Measurements from ENCODE around the gene CTSA. TPM values are rescaled to one million over a fixed set of nuclear protein-coding genes. Genes with fewer than 3 reads are reported as not detected.

CTSA gene
- total RNA-seq, 2 experiments from 2014 or later = 34.5 to 40.2 TPM

DNA sequence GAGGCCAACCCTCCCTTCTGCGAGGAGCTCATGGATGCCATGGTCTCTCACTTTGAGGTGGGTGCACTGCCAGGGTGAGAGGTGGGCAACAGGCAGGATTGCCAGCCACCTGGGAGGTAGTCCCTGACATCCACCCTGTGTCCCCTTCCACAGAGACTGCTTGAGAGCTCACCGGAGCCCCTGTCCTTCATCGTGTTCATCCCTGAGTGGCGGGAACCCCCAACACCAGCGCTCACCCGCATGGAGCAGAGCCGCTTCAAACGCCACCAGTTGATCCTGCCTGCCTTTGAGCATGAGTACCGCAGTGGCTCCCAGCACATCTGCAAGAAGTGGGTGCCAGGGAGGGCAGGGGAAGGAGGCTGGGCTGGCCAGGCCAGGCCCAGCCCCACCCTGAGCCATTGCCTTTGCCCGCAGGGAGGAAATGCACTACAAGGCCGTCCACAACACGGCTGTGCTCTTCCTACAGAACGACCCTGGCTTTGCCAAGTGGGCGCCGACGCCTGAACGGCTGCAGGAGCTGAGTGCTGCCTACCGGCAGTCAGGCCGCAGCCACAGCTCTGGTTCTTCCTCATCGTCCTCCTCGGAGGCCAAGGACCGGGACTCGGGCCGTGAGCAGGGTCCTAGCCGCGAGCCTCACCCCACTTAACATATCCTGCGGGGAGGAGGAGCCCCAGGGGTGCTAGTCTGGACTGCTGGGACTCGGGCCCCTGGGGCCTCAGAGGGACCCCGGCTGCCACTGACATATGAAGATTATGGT lies 56.2 kb downstream of the CTSA start:
- ChIA-PET CTCF (interaction anchor here (1.1 to 6.6 kb wide), 2 partner anchors 11 to 22 kb away, joined by 3 to 40 read pairs; no protein-coding TSS in a partner anchor), POLR2A (interaction anchor here (0.9 to 12.9 kb wide), 10 partner anchors 10 to 152 kb away, joined by 3 to 119 read pairs (median 4); partner anchors contain the start of genes PCIF1 and ZNF335)
- TF ChIP-seq, protein P1, sequence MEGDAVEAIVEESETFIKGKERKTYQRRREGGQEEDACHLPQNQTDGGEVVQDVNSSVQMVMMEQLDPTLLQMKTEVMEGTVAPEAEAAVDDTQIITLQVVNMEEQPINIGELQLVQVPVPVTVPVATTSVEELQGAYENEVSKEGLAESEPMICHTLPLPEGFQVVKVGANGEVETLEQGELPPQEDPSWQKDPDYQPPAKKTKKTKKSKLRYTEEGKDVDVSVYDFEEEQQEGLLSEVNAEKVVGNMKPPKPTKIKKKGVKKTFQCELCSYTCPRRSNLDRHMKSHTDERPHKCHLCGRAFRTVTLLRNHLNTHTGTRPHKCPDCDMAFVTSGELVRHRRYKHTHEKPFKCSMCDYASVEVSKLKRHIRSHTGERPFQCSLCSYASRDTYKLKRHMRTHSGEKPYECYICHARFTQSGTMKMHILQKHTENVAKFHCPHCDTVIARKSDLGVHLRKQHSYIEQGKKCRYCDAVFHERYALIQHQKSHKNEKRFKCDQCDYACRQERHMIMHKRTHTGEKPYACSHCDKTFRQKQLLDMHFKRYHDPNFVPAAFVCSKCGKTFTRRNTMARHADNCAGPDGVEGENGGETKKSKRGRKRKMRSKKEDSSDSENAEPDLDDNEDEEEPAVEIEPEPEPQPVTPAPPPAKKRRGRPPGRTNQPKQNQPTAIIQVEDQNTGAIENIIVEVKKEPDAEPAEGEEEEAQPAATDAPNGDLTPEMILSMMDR (IDR thresholded peaks at IDR 0.05) = no peak
- Mint-ChIP-seq H3K9me3 (no peaks in the 10 kb centered on the region), H3K4me1 (ENCODE audit: low read depth) (peaks cover 19% of the 10 kb centered on the region), H3K4me3 (no peak overlapping the region), H3K36me3 (ENCODE audit: low read depth) (peaks cover 45% of the 10 kb centered on the region), H3K27ac (peak overlapping the region; percentile 65), H3K27me3 (no peaks in the 10 kb centered on the region)
- intact Hi-C loops (cut with micrococcal nuclease) = no loop called here
- ATAC-seq = no peak
- DNase-seq = no peak

DNA sequence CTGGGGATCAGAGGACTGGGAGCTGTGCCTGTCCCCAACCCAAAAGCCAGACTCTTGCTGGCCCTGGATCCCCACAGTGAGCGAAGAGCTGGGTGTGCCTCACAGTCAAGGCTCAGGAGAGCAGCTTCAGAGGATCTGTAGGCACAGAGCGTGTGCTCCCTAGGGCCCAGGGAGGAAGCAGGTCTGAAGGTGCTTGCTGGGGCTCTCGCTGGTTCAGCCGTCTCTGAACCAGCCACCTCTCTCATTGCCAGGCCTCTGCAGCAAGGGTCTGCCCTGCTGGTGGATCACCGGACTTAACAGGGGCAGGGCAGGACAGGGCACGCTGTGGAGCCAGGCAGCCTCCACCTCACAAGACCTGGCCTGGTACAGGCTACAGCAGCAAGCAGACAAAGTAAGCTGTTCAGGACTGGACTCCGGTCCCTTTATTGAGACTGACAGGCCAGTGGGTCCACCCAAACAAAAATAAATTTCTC lies 57.2 kb downstream of the CTSA start:
- no peak for DNase-seq
- POLR2A ChIA-PET = interaction anchor here (0.9 to 12.9 kb wide), 7 partner anchors 10 to 63 kb away, joined by 3 to 119 read pairs (median 12); partner anchors contain the start of gene PCIF1
- TF ChIP-seq, protein P1 (IDR thresholded peaks at IDR 0.05) = no peak
- Mint-ChIP-seq H3K4me1 (ENCODE audit: low read depth) (peaks cover 19% of the 10 kb centered on the region), H3K36me3 (ENCODE audit: low read depth) (peaks cover 40% of the 10 kb centered on the region), H3K4me3 (no peak overlapping the region), H3K9me3 (no peaks in the 10 kb centered on the region), H3K27ac (peak overlapping the region; percentile 38), H3K27me3 (no peaks in the 10 kb centered on the region)
- no peak for ATAC-seq
- CTCF ChIA-PET = interaction anchor here (1.1 to 6.6 kb wide), 2 partner anchors 9 to 21 kb away, joined by 3 to 40 read pairs; no protein-coding TSS in a partner anchor
- intact Hi-C loops (cut with micrococcal nuclease) = no loop called here

Other genes starting within 250 kb of the CTSA start
- gene WFDC11, start 221.1 kb upstream of the CTSA start, total RNA-seq = not detected
- not detected for gene WFDC13, start 189.3 kb upstream of the CTSA start, total RNA-seq
- gene WFDC10B, start 186.3 kb upstream of the CTSA start, total RNA-seq = not detected
- not detected for gene SPINT4, start 169.0 kb upstream of the CTSA start, total RNA-seq
- under 1 TPM in 1 of 2 experiments, not detected in 1; 0.54 TPM for gene WFDC3, start 99.5 kb upstream of the CTSA start, total RNA-seq
- 10 to 100 TPM; 25.3 to 27.1 TPM for gene DNTTIP1, start 99.4 kb upstream of the CTSA start, total RNA-seq
- 100 to 1,000 TPM; 149 to 151 TPM for gene UBE2C, start 78.7 kb upstream of the CTSA start, total RNA-seq
- not detected for gene TNNC2, start 64.0 kb upstream of the CTSA start, total RNA-seq
- 1 to 10 TPM; 1.4 to 1.7 TPM for gene SNX21, start 57.5 kb upstream of the CTSA start, total RNA-seq
- gene ACOT8, start 33.9 kb upstream of the CTSA start, total RNA-seq = 10 to 100 TPM; 18.5 to 21.2 TPM
- 1 to 10 TPM; 3.5 to 3.6 TPM for gene ZSWIM3, start 33.7 kb upstream of the CTSA start, total RNA-seq
- 1 to 10 TPM; 8.2 to 9.1 TPM for gene ZSWIM1, start 10.1 kb upstream of the CTSA start, total RNA-seq
- gene SPATA25, start 3.7 kb upstream of the CTSA start, total RNA-seq = under 1 TPM; 0.58 to 0.74 TPM
- 1 to 10 TPM; 2.4 to 2.9 TPM for gene NEURL2, start 127 bp upstream of the CTSA start, total RNA-seq
- gene PLTP, start 20.8 kb downstream of the CTSA start, total RNA-seq = 1 to 10 TPM; 7.4 to 8.6 TPM
- gene PCIF1, start 43.3 kb downstream of the CTSA start, total RNA-seq = 10 to 100 TPM; 27.8 to 29.5 TPM
- gene ZNF335, start 80.9 kb downstream of the CTSA start, total RNA-seq = 10 to 100 TPM; 27.0 to 28.8 TPM
- under 1 TPM in 1 of 2 experiments, not detected in 1; 0.11 TPM for gene MMP9, start 117.6 kb downstream of the CTSA start, total RNA-seq
- under 1 TPM in 1 of 2 experiments, not detected in 1; 0.43 TPM for gene SLC12A5, start 137.9 kb downstream of the CTSA start, total RNA-seq
- gene NCOA5, start 198.6 kb downstream of the CTSA start, total RNA-seq = 10 to 100 TPM; 13.1 to 16.8 TPM
- 1 to 10 TPM; 3.3 to 3.5 TPM for gene CD40, start 227.0 kb downstream of the CTSA start, total RNA-seq

Data from activated CD8-positive, alpha-beta T cell treated with anti-CD3 and anti-CD28 coated beads for 36 hours (primary cell).